ENCODE data around the gene SLC33A1. TPM values are rescaled to one million over a fixed set of nuclear protein-coding genes. Genes with fewer than 3 reads are reported as not detected.
A peak's percentile ranks its signal among the peaks of the same experiment; 100 is the strongest.

SLC33A1 gene
- total and polyA plus RNA-seq, 2 experiments from 2014 or later = 12.5 to 33.5 TPM

DNA sequence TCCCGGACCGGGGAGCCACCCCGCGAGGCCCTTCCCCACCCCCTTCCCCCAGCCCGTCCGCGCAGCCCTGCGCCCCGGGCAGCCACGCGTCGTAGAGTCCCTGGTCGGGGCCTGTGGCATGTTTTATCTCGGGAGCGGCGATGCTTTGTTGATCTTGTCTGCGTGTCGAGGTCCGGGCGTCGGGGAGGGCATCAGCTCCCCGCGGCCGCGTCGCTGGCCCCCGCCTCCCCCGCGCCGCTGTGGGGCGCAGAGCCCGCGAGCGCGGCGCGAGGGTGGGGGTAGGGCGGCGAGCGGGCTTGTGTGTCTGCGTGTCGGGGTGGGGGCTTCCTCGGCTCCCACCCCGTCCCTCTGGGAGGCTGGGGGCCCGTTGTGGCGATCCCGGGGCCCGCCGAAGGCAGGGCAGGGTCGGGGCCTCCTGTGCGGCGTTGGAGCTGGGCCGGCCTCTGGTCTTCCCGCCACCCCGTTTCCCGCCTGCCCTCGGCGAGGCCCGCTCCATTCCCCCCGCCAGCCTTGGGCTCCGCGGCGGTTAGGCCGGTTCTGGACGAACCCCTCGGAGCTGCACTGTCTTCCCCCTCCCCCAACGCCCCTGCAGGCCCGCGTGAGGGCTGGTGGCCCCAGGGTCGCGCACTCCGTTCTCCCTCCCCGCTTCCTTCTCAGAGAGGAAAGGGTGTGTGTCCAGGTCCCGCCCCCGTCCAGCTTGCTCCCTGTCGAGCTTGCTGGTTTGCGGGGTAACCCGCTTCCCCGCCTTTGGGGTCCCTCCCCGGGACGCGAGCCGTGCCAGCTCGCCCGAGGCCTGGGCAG is 16.9 kb upstream of the SLC33A1 start (continued):
- TF ChIP-seq ZNF331 (CRISPR knock-in tag; IDR thresholded peaks at IDR 0.05; ENCODE audit: low read depth) = no peak
- TF ChIP-seq STAT1 (IDR thresholded peaks at IDR 0.05; ENCODE audit: unreplicated experiment) = no peak
- no peak for TF ChIP-seq EZH2 (IDR thresholded peaks at IDR 0.05; ENCODE audit: low read depth, unreplicated experiment)
- TF ChIP-seq EZH2phosphoT487 (IDR thresholded peaks at IDR 0.05; ENCODE audit: unreplicated experiment) = no peak
- TF ChIP-seq, protein P1, sequence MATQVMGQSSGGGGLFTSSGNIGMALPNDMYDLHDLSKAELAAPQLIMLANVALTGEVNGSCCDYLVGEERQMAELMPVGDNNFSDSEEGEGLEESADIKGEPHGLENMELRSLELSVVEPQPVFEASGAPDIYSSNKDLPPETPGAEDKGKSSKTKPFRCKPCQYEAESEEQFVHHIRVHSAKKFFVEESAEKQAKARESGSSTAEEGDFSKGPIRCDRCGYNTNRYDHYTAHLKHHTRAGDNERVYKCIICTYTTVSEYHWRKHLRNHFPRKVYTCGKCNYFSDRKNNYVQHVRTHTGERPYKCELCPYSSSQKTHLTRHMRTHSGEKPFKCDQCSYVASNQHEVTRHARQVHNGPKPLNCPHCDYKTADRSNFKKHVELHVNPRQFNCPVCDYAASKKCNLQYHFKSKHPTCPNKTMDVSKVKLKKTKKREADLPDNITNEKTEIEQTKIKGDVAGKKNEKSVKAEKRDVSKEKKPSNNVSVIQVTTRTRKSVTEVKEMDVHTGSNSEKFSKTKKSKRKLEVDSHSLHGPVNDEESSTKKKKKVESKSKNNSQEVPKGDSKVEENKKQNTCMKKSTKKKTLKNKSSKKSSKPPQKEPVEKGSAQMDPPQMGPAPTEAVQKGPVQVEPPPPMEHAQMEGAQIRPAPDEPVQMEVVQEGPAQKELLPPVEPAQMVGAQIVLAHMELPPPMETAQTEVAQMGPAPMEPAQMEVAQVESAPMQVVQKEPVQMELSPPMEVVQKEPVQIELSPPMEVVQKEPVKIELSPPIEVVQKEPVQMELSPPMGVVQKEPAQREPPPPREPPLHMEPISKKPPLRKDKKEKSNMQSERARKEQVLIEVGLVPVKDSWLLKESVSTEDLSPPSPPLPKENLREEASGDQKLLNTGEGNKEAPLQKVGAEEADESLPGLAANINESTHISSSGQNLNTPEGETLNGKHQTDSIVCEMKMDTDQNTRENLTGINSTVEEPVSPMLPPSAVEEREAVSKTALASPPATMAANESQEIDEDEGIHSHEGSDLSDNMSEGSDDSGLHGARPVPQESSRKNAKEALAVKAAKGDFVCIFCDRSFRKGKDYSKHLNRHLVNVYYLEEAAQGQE (IDR thresholded peaks at IDR 0.05; ENCODE audit: unreplicated experiment) = no peak
- TF ChIP-seq ZNF114 (CRISPR knock-in tag; IDR thresholded peaks at IDR 0.05) = no peak
- TF ChIP-seq, protein P2, sequence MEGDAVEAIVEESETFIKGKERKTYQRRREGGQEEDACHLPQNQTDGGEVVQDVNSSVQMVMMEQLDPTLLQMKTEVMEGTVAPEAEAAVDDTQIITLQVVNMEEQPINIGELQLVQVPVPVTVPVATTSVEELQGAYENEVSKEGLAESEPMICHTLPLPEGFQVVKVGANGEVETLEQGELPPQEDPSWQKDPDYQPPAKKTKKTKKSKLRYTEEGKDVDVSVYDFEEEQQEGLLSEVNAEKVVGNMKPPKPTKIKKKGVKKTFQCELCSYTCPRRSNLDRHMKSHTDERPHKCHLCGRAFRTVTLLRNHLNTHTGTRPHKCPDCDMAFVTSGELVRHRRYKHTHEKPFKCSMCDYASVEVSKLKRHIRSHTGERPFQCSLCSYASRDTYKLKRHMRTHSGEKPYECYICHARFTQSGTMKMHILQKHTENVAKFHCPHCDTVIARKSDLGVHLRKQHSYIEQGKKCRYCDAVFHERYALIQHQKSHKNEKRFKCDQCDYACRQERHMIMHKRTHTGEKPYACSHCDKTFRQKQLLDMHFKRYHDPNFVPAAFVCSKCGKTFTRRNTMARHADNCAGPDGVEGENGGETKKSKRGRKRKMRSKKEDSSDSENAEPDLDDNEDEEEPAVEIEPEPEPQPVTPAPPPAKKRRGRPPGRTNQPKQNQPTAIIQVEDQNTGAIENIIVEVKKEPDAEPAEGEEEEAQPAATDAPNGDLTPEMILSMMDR (conservative IDR thresholded peaks at IDR 0.05; ENCODE audit: low read depth in 2 of 2) = no peak

DNA sequence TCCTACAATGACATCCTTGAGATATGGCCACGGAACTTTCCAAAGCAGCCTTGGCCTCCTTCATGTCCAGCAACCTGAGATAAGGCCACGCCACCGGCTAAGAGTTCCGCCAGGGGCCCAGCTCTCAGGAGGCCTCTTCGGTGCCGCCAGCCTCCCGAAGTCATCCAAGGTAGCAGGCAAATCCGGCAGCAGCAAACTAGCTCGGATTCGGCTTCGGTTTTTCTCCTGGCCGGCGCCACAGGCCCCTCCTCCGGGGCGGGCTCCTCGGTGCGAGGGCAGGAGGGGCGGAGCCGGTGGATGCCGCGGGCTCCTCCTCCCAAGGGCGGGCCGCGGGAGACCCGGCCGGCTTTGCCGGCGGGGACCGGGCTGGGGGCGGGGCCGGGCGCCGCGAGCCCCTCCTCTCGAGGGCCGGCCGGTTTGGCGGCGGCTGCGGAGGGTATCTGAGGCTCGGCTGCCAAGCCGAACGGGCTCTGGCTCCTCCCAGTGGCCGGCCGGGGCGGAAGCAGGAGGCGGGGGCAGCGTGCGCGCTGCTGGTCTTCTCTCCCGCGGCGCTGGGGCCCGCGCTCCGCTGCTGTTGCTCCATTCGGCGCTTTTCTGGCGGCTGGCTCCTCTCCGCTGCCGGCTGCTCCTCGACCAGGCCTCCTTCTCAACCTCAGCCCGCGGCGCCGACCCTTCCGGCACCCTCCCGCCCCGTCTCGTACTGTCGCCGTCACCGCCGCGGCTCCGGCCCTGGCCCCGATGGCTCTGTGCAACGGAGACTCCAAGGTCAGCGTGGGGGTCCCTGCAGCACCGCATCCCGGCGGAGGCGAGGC is 16.1 kb upstream of the SLC33A1 start, which contains the start of gene GMPS:
Gene GMPS, plus strand, starts transcription at position 518 of the 812 bp plus-strand sequence. Its CDS starts 221 bp downstream, at position 739.
- Mint-ChIP-seq H3K4me3 (peak within 1 kb of the TSS; percentile 96), H3K27me3 (ENCODE audit: insufficient read depth, low read depth, poor library complexity) (peaks cover 9% of the 10 kb centered on the region), H3K36me3 (ENCODE audit: low read depth) (peaks cover 5% of the 10 kb centered on the region; the same call in 1 of the 3 replicates), H3K9me3 (no peaks in the 10 kb centered on the region; the same call in 1 of the 3 replicates), H3K4me1 (peaks cover 26% of the 10 kb centered on the region), H3K27ac (peak within 1 kb of the TSS; percentile 97)
- ATAC-seq (peak; percentile 87), DNase-seq (ENCODE audit: low spot score) (peak; percentile 95)
- H3K9me2 ChIP-seq (ENCODE audit: insufficient read depth) = no peaks in the 10 kb centered on the region
- peak within 1 kb of the TSS; percentile 95 for H3K27ac ChIP-seq (ENCODE audit: low read depth)
- H2AFZ ChIP-seq = peak within 1 kb of the TSS; percentile 97
- H3K36me3 ChIP-seq (ENCODE audit: insufficient read depth) = no peaks in the 10 kb centered on the region
- H3K4me3 ChIP-seq = peak within 1 kb of the TSS; percentile 74
- H4K20me1 ChIP-seq (replicated peaks; ENCODE audit: insufficient read depth) = peaks cover 8% of the 10 kb centered on the region; the same call in 1 of the 2 replicates
- H3K79me2 ChIP-seq (replicated peaks; ENCODE audit: insufficient read depth) = peaks cover 45% of the 10 kb centered on the region
- peaks cover 7% of the 10 kb centered on the region for H3F3A ChIP-seq (replicated peaks; ENCODE audit: low read depth)
- no peaks in the 10 kb centered on the region for H3K27me3 ChIP-seq (ENCODE audit: insufficient read depth)
- H3K4me1 ChIP-seq (ENCODE audit: insufficient read depth) = peaks cover 15% of the 10 kb centered on the region
- peak within 1 kb of the TSS; percentile 92 for H3K4me2 ChIP-seq
- TF ChIP-seq ZNF114 (CRISPR knock-in tag; IDR thresholded peaks at IDR 0.05) = no peak
- TF ChIP-seq, protein P3, sequence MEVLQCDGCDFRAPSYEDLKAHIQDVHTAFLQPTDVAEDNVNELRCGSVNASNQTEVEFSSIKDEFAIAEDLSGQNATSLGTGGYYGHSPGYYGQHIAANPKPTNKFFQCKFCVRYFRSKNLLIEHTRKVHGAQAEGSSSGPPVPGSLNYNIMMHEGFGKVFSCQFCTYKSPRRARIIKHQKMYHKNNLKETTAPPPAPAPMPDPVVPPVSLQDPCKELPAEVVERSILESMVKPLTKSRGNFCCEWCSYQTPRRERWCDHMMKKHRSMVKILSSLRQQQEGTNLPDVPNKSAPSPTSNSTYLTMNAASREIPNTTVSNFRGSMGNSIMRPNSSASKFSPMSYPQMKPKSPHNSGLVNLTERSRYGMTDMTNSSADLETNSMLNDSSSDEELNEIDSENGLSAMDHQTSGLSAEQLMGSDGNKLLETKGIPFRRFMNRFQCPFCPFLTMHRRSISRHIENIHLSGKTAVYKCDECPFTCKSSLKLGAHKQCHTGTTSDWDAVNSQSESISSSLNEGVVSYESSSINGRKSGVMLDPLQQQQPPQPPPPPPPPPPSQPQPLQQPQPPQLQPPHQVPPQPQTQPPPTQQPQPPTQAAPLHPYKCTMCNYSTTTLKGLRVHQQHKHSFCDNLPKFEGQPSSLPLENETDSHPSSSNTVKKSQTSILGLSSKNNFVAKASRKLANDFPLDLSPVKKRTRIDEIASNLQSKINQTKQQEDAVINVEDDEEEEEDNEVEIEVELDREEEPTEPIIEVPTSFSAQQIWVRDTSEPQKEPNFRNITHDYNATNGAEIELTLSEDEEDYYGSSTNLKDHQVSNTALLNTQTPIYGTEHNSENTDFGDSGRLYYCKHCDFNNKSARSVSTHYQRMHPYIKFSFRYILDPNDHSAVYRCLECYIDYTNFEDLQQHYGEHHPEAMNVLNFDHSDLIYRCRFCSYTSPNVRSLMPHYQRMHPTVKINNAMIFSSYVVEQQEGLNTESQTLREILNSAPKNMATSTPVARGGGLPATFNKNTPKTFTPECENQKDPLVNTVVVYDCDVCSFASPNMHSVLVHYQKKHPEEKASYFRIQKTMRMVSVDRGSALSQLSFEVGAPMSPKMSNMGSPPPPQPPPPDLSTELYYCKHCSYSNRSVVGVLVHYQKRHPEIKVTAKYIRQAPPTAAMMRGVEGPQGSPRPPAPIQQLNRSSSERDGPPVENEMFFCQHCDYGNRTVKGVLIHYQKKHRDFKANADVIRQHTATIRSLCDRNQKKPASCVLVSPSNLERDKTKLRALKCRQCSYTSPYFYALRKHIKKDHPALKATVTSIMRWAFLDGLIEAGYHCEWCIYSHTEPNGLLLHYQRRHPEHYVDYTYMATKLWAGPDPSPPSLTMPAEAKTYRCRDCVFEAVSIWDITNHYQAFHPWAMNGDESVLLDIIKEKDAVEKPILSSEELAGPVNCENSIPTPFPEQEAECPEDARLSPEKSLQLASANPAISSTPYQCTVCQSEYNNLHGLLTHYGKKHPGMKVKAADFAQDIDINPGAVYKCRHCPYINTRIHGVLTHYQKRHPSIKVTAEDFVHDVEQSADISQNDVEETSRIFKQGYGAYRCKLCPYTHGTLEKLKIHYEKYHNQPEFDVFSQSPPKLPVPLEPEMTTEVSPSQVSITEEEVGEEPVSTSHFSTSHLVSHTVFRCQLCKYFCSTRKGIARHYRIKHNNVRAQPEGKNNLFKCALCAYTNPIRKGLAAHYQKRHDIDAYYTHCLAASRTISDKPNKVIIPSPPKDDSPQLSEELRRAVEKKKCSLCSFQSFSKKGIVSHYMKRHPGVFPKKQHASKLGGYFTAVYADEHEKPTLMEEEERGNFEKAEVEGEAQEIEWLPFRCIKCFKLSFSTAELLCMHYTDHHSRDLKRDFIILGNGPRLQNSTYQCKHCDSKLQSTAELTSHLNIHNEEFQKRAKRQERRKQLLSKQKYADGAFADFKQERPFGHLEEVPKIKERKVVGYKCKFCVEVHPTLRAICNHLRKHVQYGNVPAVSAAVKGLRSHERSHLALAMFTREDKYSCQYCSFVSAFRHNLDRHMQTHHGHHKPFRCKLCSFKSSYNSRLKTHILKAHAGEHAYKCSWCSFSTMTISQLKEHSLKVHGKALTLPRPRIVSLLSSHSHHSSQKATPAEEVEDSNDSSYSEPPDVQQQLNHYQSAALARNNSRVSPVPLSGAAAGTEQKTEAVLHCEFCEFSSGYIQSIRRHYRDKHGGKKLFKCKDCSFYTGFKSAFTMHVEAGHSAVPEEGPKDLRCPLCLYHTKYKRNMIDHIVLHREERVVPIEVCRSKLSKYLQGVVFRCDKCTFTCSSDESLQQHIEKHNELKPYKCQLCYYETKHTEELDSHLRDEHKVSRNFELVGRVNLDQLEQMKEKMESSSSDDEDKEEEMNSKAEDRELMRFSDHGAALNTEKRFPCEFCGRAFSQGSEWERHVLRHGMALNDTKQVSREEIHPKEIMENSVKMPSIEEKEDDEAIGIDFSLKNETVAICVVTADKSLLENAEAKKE (CRISPR knock-in tag; IDR thresholded peaks at IDR 0.05) = no peak

Data from GM23338 (cell line).